ENCODE data around the gene IGFL4.
"Not testable (repeated sequence)": the region's sequence is repeated elsewhere in the genome, so short reads cannot be mapped to it uniquely, and the experiment has no call there.

Gene IGFL4

GRCh38 chr19:46040952-46041500, at the start of gene IGFL4:
Gene IGFL4 (minus strand): TSS chr19:46041002. CDS start chr19:46040962, 40 bp downstream.
- H3K4me1 Mint-ChIP-seq (ENCODE audit: low read depth): peaks cover 2% of the 10 kb centered on the region
- H3K36me3 Mint-ChIP-seq (ENCODE audit: low read depth): no peaks in the 10 kb centered on the region
- DNase-seq: no peak
- peaks cover 3% of the 10 kb centered on the region for H3K9me3 Mint-ChIP-seq
- H3K4me3 Mint-ChIP-seq: no peak within 1 kb of the TSS
- H3K27ac Mint-ChIP-seq: no peak within 1 kb of the TSS
- H3K27me3 Mint-ChIP-seq: peaks cover 67% of the 10 kb centered on the region

- no peak for DNase-seq
- peaks cover 20% of the 10 kb centered on the region for H3K9me3 Mint-ChIP-seq
- no peaks in the 10 kb centered on the region for H3K36me3 Mint-ChIP-seq (ENCODE audit: low read depth)
- no peak overlapping the region for H3K27ac Mint-ChIP-seq
- H3K4me3 Mint-ChIP-seq: no peak overlapping the region
- H3K4me1 Mint-ChIP-seq (ENCODE audit: low read depth): no peaks in the 10 kb centered on the region
- H3K27me3 Mint-ChIP-seq: peaks cover 51% of the 10 kb centered on the region
These were observed 49.6 kb upstream of the IGFL4 start for GRCh38 chr19:46090444-46090843.

GRCh38 chr19:46089432-46089831, 48.6 kb upstream of the IGFL4 start:
- Mint-ChIP-seq H3K36me3 (ENCODE audit: low read depth) (no peaks in the 10 kb centered on the region), H3K9me3 (peaks cover 29% of the 10 kb centered on the region), H3K27me3 (peaks cover 50% of the 10 kb centered on the region), H3K4me1 (ENCODE audit: low read depth) (no peaks in the 10 kb centered on the region), H3K27ac (no peak overlapping the region), H3K4me3 (no peak overlapping the region)
- DNase-seq: no peak

- no peak overlapping the region for H3K4me3 Mint-ChIP-seq
- DNase-seq: no peak
- H3K9me3 Mint-ChIP-seq: peaks cover 29% of the 10 kb centered on the region
- H3K27me3 Mint-ChIP-seq: peaks cover 54% of the 10 kb centered on the region
- H3K36me3 Mint-ChIP-seq (ENCODE audit: low read depth): no peaks in the 10 kb centered on the region
- H3K27ac Mint-ChIP-seq: no peak overlapping the region
- H3K4me1 Mint-ChIP-seq (ENCODE audit: low read depth): no peaks in the 10 kb centered on the region
These were observed 47.3 kb upstream of the IGFL4 start for GRCh38 chr19:46088101-46088500.

GRCh38 chr19:46085888-46086287, 45.1 kb upstream of the IGFL4 start:
- H3K27me3 Mint-ChIP-seq: peaks cover 70% of the 10 kb centered on the region
- H3K4me3 Mint-ChIP-seq: no peak overlapping the region
- DNase-seq: no peak
- H3K36me3 Mint-ChIP-seq (ENCODE audit: low read depth): no peaks in the 10 kb centered on the region
- H3K4me1 Mint-ChIP-seq (ENCODE audit: low read depth): peaks cover 4% of the 10 kb centered on the region
- peaks cover 28% of the 10 kb centered on the region for H3K9me3 Mint-ChIP-seq
- H3K27ac Mint-ChIP-seq: no peak overlapping the region

- Mint-ChIP-seq H3K9me3 (peaks cover 21% of the 10 kb centered on the region), H3K4me3 (no peak overlapping the region), H3K27me3 (peaks cover 78% of the 10 kb centered on the region)
These were observed 41.9 kb upstream of the IGFL4 start for GRCh38 chr19:46082728-46083050.

GRCh38 chr19:46081928-46082727, 41.3 kb upstream of the IGFL4 start:
- DNase-seq: no peak
- H3K4me3 Mint-ChIP-seq: no peak overlapping the region
- H3K9me3 Mint-ChIP-seq: peaks cover 21% of the 10 kb centered on the region
- H3K36me3 Mint-ChIP-seq (ENCODE audit: low read depth): no peaks in the 10 kb centered on the region
- H3K4me1 Mint-ChIP-seq (ENCODE audit: low read depth): peaks cover 7% of the 10 kb centered on the region
- no peak overlapping the region for H3K27ac Mint-ChIP-seq
- H3K27me3 Mint-ChIP-seq: peaks cover 84% of the 10 kb centered on the region

More at GRCh38 chr19:46082728-46083050, 41.9 kb upstream of the IGFL4 start:
- H3K4me1 Mint-ChIP-seq (ENCODE audit: low read depth): peaks cover 4% of the 10 kb centered on the region
- H3K36me3 Mint-ChIP-seq (ENCODE audit: low read depth): no peaks in the 10 kb centered on the region
- DNase-seq: no peak
- no peak overlapping the region for H3K27ac Mint-ChIP-seq

- Mint-ChIP-seq H3K9me3 (peaks cover 10% of the 10 kb centered on the region), H3K4me1 (ENCODE audit: low read depth) (peaks cover 12% of the 10 kb centered on the region), H3K4me3 (no peak overlapping the region), H3K27me3 (peaks cover 92% of the 10 kb centered on the region), H3K27ac (no peak overlapping the region), H3K36me3 (ENCODE audit: low read depth) (no peaks in the 10 kb centered on the region)
- no peak for DNase-seq
These were observed 39.8 kb upstream of the IGFL4 start for GRCh38 chr19:46080561-46080960.

GRCh38 chr19:46079576-46079975, 38.8 kb upstream of the IGFL4 start:
- no peak overlapping the region for H3K4me3 Mint-ChIP-seq

GRCh38 chr19:46078573-46079332, 38.0 kb upstream of the IGFL4 start:
- H3K9me3 Mint-ChIP-seq; H3K36me3 Mint-ChIP-seq (ENCODE audit: low read depth); H3K27ac Mint-ChIP-seq; H3K4me3 Mint-ChIP-seq: not testable (repeated sequence)
- DNase-seq: peak; percentile 36
- H3K4me1 Mint-ChIP-seq (ENCODE audit: low read depth): peaks cover 12% of the 10 kb centered on the region
- peaks cover 89% of the 10 kb centered on the region for H3K27me3 Mint-ChIP-seq

More at GRCh38 chr19:46079576-46079975, 38.8 kb upstream of the IGFL4 start:
- peaks cover 2% of the 10 kb centered on the region for H3K9me3 Mint-ChIP-seq
- H3K4me1 Mint-ChIP-seq (ENCODE audit: low read depth): peaks cover 12% of the 10 kb centered on the region
- no peak for DNase-seq
- no peaks in the 10 kb centered on the region for H3K36me3 Mint-ChIP-seq (ENCODE audit: low read depth)
- peaks cover 92% of the 10 kb centered on the region for H3K27me3 Mint-ChIP-seq
- no peak overlapping the region for H3K27ac Mint-ChIP-seq

GRCh38 chr19:46077815-46078167, 37.0 kb upstream of the IGFL4 start:
- H3K27ac Mint-ChIP-seq: no peak overlapping the region
- H3K4me1 Mint-ChIP-seq (ENCODE audit: low read depth): peaks cover 12% of the 10 kb centered on the region
- H3K27me3 Mint-ChIP-seq: peaks cover 88% of the 10 kb centered on the region
- H3K36me3 Mint-ChIP-seq (ENCODE audit: low read depth): no peaks in the 10 kb centered on the region
- DNase-seq: no peak
- H3K9me3 Mint-ChIP-seq: no peaks in the 10 kb centered on the region
- no peak overlapping the region for H3K4me3 Mint-ChIP-seq

- H3K9me3 Mint-ChIP-seq: no peaks in the 10 kb centered on the region
- H3K27ac Mint-ChIP-seq: no peak overlapping the region
- H3K4me1 Mint-ChIP-seq (ENCODE audit: low read depth): peaks cover 12% of the 10 kb centered on the region
- peaks cover 88% of the 10 kb centered on the region for H3K27me3 Mint-ChIP-seq
- peak; percentile 35 for DNase-seq
- H3K36me3 Mint-ChIP-seq (ENCODE audit: low read depth): no peaks in the 10 kb centered on the region
- H3K4me3 Mint-ChIP-seq: no peak overlapping the region
These were observed 36.4 kb upstream of the IGFL4 start for GRCh38 chr19:46076951-46077814.

GRCh38 chr19:46076031-46076880, 35.5 kb upstream of the IGFL4 start:
- no peak overlapping the region for H3K27ac Mint-ChIP-seq
- no peaks in the 10 kb centered on the region for H3K36me3 Mint-ChIP-seq (ENCODE audit: low read depth)
- no peaks in the 10 kb centered on the region for H3K9me3 Mint-ChIP-seq
- peaks cover 88% of the 10 kb centered on the region for H3K27me3 Mint-ChIP-seq
- H3K4me3 Mint-ChIP-seq: no peak overlapping the region
- DNase-seq: no peak
- H3K4me1 Mint-ChIP-seq (ENCODE audit: low read depth): peaks cover 8% of the 10 kb centered on the region

All from activated T-cell treated with anti-CD3 and anti-CD28 coated beads, Interleukin-2, amount 50 U/mL, for 24 hours (primary cell).